Measurements from ENCODE around the gene ADCY10.

Gene ADCY10

DNA sequence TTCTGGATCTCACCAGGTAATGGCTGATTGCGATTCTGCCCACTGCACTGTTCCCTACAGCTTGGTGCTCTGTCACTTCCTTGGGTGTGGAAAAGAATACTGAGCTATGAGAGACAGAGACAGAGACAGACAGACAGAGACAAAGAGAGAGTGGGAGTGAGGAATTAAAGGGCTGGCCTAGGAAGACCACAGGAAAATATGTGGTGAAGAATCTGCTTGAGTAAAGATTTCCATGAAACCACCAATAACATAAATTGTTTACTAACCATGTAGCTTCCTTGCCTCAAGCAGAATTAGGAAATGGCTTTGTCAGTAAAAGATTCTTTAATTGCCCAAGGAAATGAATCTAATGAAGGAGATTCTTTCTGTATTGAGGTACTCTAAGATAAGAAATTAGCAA, 137.8 kb downstream of the ADCY10 start:
- no peak for DNase-seq

DNA sequence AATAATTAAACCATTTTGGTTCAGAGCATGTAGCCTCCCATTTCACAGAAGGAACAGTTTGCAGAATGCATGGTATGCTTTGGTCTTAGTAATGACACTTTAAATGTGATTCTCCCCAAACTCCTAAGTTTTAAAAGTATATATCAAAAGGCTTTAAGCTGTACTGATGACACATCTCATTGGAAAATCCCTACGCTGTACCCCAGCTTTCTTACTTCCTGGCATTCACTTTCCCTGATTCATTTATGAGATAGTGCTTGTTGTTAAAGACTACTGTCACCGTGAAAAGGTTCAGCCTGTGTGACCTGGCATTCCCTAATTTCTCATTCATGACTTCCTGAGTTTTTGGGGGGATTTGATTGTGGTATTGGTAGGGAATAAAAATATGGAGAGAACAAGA, 138.8 kb downstream of the ADCY10 start:
- no peak for DNase-seq

DNA sequence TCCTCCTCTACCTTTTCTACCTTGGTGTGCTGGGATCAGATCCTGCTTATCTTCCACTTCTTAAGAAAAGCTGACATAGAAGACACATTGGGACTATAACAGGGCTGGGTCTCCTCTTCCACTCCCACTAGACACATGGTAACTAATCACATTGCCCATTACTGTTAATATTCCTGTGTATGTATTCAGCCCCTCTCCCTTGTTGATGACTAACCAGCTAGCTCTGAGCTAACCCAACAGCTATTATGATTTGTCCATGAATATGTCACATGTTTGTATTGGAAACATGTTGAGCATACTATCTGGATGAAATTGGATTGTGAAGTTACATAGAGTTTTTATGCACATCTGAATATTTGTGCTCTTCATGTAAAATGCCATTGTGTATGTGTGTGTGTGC, 139.2 kb downstream of the ADCY10 start:
- DNase-seq: no peak

DNA sequence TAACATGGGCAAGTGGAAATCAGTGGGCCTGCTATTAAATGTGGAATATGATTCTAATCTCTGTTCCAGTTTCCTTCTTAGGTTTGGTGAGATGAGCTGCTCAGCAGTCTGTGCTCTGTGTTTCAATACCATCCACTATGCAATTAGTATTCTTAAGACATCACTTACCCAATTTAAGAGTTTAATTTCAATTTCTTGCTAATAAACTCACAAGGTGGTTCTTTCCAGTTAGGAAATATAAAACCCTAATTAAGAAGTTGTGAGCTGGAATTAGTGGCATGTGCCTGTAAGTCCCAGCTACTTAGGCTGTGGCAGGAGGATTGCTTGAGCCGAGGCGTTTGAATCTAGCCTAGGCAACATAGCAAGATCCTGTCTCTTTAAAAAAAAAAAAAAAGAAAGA, 140.4 kb downstream of the ADCY10 start:
- no peak for DNase-seq

DNA sequence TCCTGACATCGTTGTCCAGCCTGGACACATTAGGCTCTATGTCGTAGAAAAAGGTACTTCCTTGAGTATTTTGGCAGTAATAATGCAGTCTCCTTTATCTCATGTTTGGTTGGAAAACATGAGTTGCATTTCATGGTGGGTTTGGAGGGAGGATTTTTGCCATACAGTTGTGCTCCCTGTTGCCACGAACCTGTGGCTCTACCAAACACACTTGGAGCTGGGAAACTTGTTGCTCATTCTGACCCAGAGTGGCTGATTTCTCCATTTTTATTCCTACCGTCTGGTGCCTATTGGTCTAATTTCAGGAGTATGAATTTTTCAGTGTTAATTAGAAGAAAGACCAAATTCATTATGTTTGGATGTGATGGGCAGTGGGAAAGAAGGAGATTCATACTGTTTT, 141.5 kb downstream of the ADCY10 start:
- no peak for DNase-seq

DNA sequence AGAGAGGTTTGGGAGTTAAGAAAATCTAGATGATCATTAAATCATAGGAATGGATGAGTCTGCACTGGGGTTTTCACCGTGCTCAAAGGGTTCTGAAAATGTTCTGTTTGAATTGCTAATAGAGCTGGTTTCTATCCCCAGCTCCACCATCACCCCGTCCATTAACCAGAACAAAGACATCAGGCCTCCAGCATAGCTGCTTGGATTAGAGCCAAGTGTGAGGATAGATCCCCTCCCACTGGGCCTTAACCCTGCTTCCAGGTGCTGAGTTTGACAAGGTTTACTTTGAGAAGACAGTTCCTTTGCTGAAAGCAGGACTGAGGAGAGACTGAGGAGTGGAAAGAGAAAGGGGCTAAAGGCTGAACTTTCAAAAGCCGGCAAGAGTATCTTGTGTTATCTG, 143.8 kb downstream of the ADCY10 start:
- DNase-seq: peak; percentile 44 to 63

DNA sequence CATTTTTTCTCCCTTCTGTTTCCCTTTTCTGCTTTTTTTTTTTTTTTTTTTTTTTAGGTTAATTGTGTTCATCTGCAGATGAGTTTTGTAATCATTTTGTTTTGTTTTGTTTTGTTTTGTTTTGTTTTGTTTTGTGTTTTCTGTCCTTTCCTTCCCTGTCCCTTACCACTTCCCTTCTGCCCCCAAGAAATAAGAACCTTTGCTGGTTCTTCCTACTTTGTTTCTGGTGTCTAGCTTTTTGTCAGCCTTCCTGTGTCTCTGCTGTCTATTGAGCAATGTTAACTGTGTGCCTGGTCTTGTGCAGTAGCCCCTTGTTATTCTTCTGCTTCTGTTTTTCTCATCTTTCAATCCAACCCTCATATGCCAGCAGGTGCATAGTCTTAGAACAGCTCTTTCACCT, 146.2 kb downstream of the ADCY10 start:
- DNase-seq: no peak

DNA sequence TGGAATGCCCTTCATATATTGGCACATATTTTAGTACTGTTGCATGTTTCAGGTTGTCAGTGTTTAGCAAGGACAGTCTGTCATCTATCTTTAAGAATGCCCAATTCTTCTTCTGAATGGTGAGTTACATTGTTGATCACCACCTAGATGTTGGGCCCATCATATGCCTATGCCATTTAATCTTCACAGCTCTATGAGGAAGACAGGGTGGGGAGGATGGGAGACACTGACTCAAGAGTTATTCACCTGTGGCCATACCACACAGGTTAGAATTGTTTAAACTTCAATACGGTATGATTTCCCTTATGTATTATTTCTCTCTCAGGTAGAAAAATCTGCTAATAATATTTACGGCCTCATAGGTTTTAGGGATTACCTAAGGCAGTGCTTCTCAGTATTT, 147.4 kb downstream of the ADCY10 start:
- DNase-seq: no peak

DNA sequence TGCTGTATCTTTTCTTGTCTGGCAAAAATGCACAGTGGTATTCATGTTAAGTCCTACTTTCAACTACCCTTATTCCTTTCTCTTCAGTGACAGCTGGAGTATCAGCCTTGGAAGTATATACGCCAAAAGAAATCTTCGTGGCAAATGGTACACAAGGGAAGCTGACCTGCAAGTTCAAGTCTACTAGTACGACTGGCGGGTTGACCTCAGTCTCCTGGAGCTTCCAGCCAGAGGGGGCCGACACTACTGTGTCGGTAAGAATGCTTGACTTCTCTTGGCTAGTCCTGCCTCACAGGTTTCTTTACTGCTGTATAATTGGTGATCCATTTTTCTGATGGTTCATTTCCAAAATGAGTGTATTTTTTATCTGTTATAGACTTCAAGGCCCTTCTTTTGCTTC, 148.4 kb downstream of the ADCY10 start:
- DNase-seq: no peak

DNA sequence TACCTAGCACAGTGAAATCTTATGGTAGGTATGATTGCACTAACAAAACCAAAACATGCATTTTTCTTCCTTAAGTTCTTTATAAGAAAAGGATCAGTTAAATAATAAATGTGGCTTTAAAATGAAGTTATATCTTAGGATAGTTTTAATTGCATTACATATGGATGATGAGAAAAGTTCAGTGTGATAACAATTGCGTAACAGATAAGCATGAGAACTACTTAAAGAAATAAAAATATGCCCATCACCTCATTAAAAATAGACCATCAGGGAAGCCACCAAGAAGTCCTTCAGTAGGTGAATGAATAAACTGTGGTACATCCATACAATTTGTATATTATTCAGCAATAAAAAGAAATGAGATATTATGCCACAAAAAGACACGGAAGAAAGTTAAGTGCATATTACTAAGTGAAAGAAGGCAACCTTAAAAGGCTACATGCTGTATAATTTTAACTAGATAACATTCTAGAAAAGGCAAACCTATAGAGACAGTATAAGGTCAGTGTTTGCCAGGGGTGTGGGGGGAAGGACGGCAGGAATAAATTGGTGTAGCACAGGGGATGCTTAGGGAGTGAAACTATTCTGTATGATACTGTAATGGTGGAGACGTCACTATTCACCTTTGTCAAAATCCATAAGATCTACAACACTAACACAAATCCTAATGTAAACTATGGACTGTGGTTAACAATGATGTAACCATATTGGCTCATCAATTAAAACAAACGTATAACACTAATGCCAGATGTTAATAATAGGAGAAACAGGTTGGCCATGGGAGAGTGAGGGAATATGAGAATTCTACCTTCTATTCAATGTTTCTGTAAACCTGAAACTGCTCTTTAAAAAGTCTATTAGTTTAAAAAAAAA, 149.2 kb downstream of the ADCY10 start:
- no peak for DNase-seq

DNA sequence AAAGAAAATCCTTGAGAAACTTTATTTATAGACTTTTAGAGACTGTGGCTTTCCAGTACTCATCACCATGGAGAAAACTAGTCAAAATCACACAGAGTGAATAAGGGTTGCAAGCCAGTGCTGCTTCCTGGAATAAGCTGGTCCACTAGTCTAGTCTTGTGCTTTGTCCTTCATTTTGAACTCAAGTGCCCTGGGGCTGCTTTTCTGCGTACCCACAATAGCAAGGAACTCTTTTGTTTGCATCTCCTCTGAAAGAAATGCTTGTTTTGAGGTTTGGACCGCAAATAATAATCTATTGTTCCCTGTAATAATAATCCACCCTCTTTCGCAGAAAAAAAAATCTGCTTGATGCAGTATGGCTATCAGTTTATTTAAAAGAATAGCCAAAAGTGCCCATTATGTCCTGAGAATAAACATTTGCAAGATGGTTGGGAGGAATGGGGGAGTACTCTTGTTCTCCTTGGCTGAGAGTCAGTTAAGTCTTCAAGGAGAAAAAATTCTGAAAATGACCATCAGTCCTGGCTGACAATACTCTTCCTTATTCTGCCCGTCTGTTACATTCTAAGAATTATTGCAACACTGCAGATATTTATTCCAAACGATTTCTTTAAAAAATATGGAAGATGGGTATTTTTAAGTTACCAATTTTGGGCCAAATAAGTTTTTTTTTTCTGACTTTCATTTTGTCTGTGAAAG, 150.3 kb downstream of the ADCY10 start:
- DNase-seq: peak in 1 of 2 experiments; percentile 6

DNA sequence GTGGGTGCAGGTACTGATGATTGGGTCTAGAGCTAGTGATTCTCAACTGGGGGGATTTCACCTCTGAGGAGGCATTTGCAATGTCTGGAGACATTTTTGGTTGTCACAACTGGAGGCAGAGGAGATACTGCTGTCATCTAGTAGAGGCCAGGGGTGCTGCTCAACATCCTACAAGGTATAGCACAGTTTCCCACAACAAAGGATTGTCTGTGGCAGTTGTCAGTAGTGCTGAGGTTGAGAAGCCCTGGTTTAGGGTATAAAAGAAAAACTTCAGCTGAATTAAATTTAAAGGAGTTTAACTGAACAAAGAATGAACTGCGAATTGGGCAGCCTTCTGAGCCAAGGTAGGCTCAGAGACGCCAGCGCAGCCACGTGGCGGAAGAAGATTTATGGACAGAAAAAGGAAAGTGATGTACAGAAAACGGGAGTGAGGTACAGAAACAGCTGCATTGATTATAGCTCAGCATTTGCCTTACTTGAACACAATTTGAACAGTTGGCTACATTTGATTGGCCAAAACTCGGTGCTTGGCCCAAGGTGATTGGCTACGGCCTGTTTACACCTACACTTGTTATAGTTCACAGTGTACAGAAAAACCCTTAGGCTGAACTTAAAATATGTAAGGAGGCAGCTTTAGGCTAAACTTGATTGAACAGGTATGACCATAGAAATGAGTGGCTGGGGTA, 151.7 kb downstream of the ADCY10 start:
- DNase-seq: no peak

DNA sequence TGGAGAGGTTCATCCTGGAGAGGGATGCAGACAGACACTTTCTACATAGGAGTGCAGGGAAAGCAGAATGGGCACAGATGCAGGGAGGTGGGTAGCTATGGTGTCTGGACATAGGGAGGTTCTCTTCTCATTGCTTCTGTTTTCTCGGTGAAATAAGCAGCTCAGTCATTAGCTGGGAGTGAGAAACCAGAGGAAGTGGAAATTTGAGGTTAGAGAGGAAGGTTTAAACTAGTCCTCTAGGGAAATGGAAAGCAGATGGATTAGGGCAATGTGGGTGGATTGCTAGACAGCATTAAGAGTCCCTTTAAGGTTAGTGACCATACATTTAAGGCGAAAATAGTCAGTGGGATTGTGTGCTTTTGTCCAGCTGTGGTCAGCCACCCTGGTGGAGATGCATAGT, 152.5 kb downstream of the ADCY10 start:
- DNase-seq: no peak
